ENCODE data around the gene CFAP44. TPM values are rescaled to one million over a fixed set of nuclear protein-coding genes. Genes with fewer than 3 reads are reported as not detected.

CFAP44 gene
- total RNA-seq, 4 donors from 2014 or later: 4.4 to 7.7 (median 6.9) TPM

DNA sequence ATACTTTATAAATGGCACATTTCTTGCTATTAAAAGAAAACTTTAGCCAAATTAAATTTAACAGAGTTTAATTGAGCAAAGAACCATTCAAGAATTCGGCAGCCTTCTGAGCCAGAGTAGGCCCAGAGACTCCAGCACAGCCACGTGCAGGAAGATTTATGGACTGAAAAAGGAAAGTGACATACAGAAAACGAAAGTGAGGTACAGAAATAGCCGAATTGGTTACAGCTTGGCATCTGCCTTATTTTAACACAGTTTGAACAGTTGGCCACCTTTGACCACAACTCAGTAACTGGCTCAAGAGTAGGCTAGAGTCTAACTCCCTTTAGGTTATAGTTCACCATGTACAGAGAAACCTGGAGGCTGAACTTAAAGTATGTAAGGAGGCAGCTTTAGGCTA, 17.6 kb downstream of the CFAP44 start:
- TF ChIP-seq, protein P1, sequence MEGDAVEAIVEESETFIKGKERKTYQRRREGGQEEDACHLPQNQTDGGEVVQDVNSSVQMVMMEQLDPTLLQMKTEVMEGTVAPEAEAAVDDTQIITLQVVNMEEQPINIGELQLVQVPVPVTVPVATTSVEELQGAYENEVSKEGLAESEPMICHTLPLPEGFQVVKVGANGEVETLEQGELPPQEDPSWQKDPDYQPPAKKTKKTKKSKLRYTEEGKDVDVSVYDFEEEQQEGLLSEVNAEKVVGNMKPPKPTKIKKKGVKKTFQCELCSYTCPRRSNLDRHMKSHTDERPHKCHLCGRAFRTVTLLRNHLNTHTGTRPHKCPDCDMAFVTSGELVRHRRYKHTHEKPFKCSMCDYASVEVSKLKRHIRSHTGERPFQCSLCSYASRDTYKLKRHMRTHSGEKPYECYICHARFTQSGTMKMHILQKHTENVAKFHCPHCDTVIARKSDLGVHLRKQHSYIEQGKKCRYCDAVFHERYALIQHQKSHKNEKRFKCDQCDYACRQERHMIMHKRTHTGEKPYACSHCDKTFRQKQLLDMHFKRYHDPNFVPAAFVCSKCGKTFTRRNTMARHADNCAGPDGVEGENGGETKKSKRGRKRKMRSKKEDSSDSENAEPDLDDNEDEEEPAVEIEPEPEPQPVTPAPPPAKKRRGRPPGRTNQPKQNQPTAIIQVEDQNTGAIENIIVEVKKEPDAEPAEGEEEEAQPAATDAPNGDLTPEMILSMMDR (IDR thresholded peaks at IDR 0.05; ENCODE audit: low read depth): no peak

DNA sequence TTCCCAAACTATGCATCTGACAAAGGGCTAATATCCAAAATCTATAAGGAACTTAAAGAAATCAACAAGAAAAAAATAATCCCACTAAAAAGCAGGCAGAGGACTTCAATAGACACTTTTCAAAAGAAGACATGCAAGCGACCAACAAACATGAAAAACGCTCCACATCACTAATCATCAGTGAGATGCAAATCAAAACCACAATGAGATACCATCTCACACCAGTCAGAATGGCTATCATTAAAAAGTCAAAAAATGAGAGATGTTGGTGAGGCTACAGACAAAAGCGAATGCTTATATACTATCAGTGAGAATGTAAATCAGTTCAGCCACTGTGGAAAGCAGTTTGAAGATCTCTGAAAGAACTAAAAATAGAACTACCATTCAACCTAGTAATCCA, 20.2 kb downstream of the CFAP44 start:
- TF ChIP-seq, protein P1 (IDR thresholded peaks at IDR 0.05; ENCODE audit: low read depth): no peak

DNA sequence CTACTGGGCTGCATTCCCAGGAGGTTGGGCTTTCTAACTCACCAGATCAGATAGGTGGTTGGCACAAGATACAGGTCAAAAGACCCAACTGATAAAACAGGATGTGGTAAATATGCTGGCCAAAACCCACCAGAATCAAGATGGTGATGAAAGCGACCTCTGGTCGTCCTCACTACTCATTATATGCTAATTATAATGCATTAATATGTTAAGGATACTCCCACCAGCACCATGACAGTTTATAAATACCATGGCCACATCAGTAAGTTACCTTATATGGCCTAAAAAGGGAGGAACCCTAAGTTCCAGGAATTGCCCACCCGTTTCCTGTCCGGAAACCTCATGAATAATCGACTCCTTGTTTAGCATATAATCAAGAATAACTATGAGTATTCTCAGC, 31.6 kb downstream of the CFAP44 start:
- TF ChIP-seq, protein P1 (IDR thresholded peaks at IDR 0.05; ENCODE audit: low read depth): no peak

DNA sequence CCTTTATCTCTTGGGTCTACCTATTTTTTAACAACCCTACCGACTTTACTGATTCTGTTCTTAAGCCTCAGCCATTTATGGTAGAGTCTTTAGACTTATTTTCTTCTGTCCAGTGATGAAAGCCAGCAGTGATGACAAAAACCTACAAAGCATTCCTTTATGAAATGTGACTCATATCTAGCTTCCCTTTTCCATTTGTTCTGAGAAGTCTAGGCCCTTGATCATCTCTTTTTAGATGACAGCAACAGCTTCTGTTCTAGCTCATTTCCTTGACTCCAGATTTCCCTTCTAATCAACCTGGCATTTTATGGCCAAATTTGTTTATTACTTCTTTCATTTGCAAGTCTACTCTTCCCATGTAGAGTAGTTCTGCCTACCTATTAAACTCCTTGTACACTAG, 36.1 kb downstream of the CFAP44 start:
- TF ChIP-seq, protein P1 (IDR thresholded peaks at IDR 0.05; ENCODE audit: low read depth): no peak

DNA sequence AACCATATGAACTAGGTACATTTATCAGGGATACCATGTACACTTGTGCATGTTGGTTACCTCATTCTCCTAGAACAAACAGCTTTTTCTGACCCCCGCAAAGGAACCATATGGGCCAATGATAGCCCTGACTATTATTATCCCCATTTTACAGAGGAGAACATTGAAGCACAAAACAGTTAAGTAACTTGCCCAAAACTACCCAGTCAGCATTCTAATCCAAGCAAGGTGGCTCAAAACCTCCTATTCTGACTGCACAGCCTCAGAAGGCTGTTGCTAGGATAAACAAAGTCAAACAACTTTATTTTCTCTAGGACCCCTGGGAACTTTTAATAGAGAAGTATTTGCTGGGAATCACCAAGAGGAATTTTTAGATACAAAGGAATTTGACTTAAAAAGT, 36.7 kb downstream of the CFAP44 start:
- TF ChIP-seq, protein P1 (IDR thresholded peaks at IDR 0.05; ENCODE audit: low read depth): no peak

Small RNA genes within 50 kb of the gene (small RNA-seq; reads per million reads assigned to genes)
- not detected for gene MIR8076

Other genes with a start within 250 kb of the CFAP44 start
- gene BOC, start 229.9 kb downstream of the CFAP44 start, total RNA-seq: 10 to 100 TPM; 15.1 to 46.5 (median 28.4) TPM
- gene SPICE1, start 73.7 kb upstream of the CFAP44 start, total RNA-seq: 10 to 100 TPM in 3 of 4 donors, 1 to 10 TPM in 1; 8.3 to 13.3 (median 11.5) TPM
- gene SIDT1, start 91.1 kb upstream of the CFAP44 start, total RNA-seq: 1 to 10 TPM; 2.3 to 5.3 (median 3.9) TPM